Astrocyte (in vitro differentiated cells and primary cell): Measurements from ENCODE around the gene ORC1.

Experiments
- CTCF ChIP-seq: IDR thresholded peaks from 2 replicates; pipeline ENCODE4 v1.5.1; 2011; ENCODE audit warnings: low read depth, mild to moderate bottlenecking, inconsistent platforms, low read length, moderate library complexity; ENCODE audit not compliant: insufficient read depth
- EZH2 ChIP-seq: IDR thresholded peaks from 2 replicates; pipeline ENCODE4 v1.6.1; 2012; ENCODE audit warnings: mild to moderate bottlenecking, low read length, inconsistent platforms; ENCODE audit not compliant: insufficient read depth

DNA sequence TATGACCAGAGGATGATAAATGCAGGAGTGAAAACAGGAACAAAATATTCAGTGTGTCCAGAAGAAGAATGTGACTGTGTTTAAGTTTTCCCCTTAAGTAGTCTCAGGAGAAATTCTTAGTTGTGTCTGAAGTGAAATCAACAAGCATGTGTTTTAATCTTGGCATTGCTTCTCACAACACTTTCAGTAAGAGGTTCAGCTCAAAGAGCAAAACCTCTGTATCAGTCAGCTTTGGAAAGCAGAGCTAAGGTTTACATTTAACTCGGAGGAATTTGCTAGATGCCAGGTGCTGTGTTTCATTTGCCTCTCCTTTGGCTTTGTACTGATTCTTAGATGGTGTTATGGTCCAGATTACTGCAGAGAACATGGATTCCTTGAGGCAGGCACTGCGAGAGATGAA is 66.8 kb downstream of the ORC1 start:
- no peak for TF ChIP-seq CTCF
- TF ChIP-seq EZH2, result no peak
